ENCODE results near the gene GPATCH2. TPM values are rescaled to one million over a fixed set of nuclear protein-coding genes. Genes with fewer than 3 reads are reported as not detected.
"Not testable (repeated sequence)": the region's sequence is repeated elsewhere in the genome, so short reads cannot be mapped to it uniquely, and the experiment has no call there.

Gene GPATCH2
- total and polyA plus RNA-seq, 8 donors: 2.7 to 9.0 (median 5.0) TPM

- Histone ChIP-seq H3K27ac (no peak overlapping the region), H3K36me3 (no peaks in the 10 kb centered on the region), H3K4me3 (no peak overlapping the region), H3K4me1 (no peaks in the 10 kb centered on the region), H3K9me3 (no peaks in the 10 kb centered on the region), H3K27me3 (no peaks in the 10 kb centered on the region)
- ATAC-seq (no peak), DNase-seq (no peak), FAIRE-seq (no peak)
- TF ChIP-seq, protein P1, sequence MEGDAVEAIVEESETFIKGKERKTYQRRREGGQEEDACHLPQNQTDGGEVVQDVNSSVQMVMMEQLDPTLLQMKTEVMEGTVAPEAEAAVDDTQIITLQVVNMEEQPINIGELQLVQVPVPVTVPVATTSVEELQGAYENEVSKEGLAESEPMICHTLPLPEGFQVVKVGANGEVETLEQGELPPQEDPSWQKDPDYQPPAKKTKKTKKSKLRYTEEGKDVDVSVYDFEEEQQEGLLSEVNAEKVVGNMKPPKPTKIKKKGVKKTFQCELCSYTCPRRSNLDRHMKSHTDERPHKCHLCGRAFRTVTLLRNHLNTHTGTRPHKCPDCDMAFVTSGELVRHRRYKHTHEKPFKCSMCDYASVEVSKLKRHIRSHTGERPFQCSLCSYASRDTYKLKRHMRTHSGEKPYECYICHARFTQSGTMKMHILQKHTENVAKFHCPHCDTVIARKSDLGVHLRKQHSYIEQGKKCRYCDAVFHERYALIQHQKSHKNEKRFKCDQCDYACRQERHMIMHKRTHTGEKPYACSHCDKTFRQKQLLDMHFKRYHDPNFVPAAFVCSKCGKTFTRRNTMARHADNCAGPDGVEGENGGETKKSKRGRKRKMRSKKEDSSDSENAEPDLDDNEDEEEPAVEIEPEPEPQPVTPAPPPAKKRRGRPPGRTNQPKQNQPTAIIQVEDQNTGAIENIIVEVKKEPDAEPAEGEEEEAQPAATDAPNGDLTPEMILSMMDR (IDR thresholded peaks at IDR 0.05): no peak
- WGBS, 2 donors: 91 to 95% methylated on average over 1 to 3 of the region's 4 CpGs
- intact Hi-C loops (cut with DNase I): no loop called here
These were observed 105.9 kb downstream of the GPATCH2 start for GRCh38 chr1:217524787-217525520.

DNA sequence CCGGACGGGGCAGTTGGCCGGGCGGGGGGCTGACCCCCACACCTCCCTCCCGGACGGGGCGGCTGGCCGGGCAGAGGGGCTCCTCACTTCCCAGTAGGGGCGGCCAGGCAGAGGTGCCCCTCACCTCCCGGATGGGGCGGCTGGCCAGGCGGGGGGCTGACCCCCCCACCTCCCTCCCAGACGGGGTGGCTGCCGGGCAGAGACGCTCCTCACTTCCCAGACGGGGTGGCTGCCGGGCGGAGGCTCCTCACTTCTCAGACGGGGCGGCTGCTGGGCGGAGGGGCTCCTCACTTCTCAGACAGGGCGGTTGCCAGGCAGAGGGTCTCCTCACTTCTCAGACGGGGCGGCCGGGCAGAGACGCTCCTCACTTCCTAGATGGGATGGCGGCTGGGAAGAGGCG is 107.0 kb downstream of the GPATCH2 start:
- 92% methylated on average over 10 to 13 of the region's 28 CpGs for WGBS, 2 donors
- ATAC-seq; H3K4me3 ChIP-seq; H3K27me3 ChIP-seq; FAIRE-seq; H3K9me3 ChIP-seq; intact Hi-C loops (cut with DNase I); H3K36me3 ChIP-seq; H3K27ac ChIP-seq; DNase-seq; H3K4me1 ChIP-seq: not testable (repeated sequence)

DNA sequence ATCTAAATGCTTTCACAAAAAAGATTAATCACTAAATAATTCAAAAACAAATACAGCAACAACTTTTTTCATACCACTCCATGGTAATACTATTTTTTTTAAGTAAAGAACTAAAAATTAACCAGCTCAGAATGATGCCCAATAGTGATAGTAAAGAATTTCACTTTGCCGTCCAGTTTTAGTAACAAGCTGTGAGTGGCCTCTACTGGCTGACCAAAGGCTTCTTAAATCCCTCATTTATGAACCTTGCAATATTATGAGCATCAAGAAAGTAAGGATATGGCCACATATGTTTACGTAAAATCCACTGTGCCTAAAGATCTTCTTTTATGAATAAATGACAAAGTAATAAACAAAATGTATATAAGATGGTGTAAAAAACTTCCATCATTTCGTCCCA is 108.6 kb downstream of the GPATCH2 start:
- no peaks in the 10 kb centered on the region for H3K9me3 ChIP-seq
- intact Hi-C loops (cut with DNase I): no loop called here
- H3K4me1 ChIP-seq: no peaks in the 10 kb centered on the region
- TF ChIP-seq, protein P1 (IDR thresholded peaks at IDR 0.05): no peak
- H3K36me3 ChIP-seq: no peaks in the 10 kb centered on the region
- H3K27ac ChIP-seq: no peak overlapping the region
- ATAC-seq (no peak), DNase-seq (no peak), FAIRE-seq (no peak)
- 85 to 87% methylated on average over 3 of the region's 3 CpGs for WGBS, 2 donors
- H3K27me3 ChIP-seq: no peaks in the 10 kb centered on the region
- no peak overlapping the region for H3K4me3 ChIP-seq

DNA sequence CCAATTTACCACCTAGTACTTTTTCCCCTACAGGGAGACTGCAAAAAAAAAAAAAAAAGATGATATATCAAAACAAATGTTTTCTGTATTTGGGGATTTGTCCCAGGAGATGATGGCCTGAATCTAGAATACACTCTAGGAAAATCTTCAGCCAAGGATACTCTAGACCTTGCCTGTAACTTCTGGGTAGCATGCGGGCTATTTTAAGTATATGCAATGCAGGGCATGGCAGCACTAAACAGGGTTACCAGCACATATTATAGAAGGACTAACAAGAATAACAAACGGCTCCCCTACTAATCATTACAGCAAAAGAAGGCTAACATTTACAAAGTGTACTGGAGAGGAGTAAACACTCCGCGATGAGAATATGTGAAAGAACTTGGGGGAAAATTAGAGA is 109.6 kb downstream of the GPATCH2 start:
- Histone ChIP-seq H3K4me3 (no peak overlapping the region), H3K27ac (no peak overlapping the region), H3K4me1 (peaks cover 0 to 4% (median 0%) of the 10 kb centered on the region in 3 donors), H3K36me3 (no peaks in the 10 kb centered on the region), H3K9me3 (no peaks in the 10 kb centered on the region), H3K27me3 (no peaks in the 10 kb centered on the region)
- TF ChIP-seq, protein P1 (IDR thresholded peaks at IDR 0.05): no peak
- no peak for ATAC-seq
- intact Hi-C loops (cut with DNase I): no loop called here
- FAIRE-seq: no peak
- no peak for DNase-seq
- 71 to 89% methylated on average over 4 of the region's 4 CpGs for WGBS, 2 donors

GRCh38 chr1:217506878-217507277 is 124.0 kb downstream of the GPATCH2 start:
- TF ChIP-seq, protein P1 (IDR thresholded peaks at IDR 0.05): no peak

More at GRCh38 chr1:217506878-217507277, 124.0 kb downstream of the GPATCH2 start:
- ATAC-seq (no peak), DNase-seq (no peak), FAIRE-seq (no peak)
- no peaks in the 10 kb centered on the region for H3K36me3 ChIP-seq
- H3K4me1 ChIP-seq: no peaks in the 10 kb centered on the region
- H3K27me3 ChIP-seq: no peaks in the 10 kb centered on the region
- intact Hi-C loops (cut with DNase I): no loop called here
- no peak overlapping the region for H3K4me3 ChIP-seq
- 87 to 95% methylated on average over 2 of the region's 2 CpGs for WGBS, 2 donors
- no peak overlapping the region for H3K27ac ChIP-seq
- no peaks in the 10 kb centered on the region for H3K9me3 ChIP-seq

Measured in pancreas (tissue), 10 donors.